ENCODE data around the gene CAPNS1. TPM values are rescaled to one million over a fixed set of nuclear protein-coding genes. Genes with fewer than 3 reads are reported as not detected.
"Not testable (repeated sequence)": the region's sequence is repeated elsewhere in the genome, so short reads cannot be mapped to it uniquely, and the experiment has no call there.

The CAPNS1 gene
- total RNA-seq, 2 donors from 2014 or later = 53.7 to 56.0 TPM

GRCh38 chr19:36183245-36183628 lies 43.4 kb downstream of the CAPNS1 start:
- intact Hi-C loops (cut with DNase I) = no loop called here
- Histone ChIP-seq H3K4me1 (no peaks in the 10 kb centered on the region), H3K4me3 (no peak overlapping the region), H3K27me3 (no peaks in the 10 kb centered on the region), H3K27ac (no peak overlapping the region), H3K9me3 (no peaks in the 10 kb centered on the region), H3K36me3 (replicated peaks in 1 of 2; ENCODE audit: insufficient read depth in 1 of 2, low read depth in 2 of 2) (peaks cover 0 to 8% of the 10 kb centered on the region in 2 donors)
- no peak for ATAC-seq
- TF ChIP-seq, protein P1, sequence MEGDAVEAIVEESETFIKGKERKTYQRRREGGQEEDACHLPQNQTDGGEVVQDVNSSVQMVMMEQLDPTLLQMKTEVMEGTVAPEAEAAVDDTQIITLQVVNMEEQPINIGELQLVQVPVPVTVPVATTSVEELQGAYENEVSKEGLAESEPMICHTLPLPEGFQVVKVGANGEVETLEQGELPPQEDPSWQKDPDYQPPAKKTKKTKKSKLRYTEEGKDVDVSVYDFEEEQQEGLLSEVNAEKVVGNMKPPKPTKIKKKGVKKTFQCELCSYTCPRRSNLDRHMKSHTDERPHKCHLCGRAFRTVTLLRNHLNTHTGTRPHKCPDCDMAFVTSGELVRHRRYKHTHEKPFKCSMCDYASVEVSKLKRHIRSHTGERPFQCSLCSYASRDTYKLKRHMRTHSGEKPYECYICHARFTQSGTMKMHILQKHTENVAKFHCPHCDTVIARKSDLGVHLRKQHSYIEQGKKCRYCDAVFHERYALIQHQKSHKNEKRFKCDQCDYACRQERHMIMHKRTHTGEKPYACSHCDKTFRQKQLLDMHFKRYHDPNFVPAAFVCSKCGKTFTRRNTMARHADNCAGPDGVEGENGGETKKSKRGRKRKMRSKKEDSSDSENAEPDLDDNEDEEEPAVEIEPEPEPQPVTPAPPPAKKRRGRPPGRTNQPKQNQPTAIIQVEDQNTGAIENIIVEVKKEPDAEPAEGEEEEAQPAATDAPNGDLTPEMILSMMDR (IDR thresholded peaks at IDR 0.05) = no peak
- no peak for TF ChIP-seq POLR2A (IDR thresholded peaks at IDR 0.05)
- DNase-seq = no peak
- 84 to 85% methylated on average over 10 of the region's 10 CpGs for WGBS, 2 donors

DNA sequence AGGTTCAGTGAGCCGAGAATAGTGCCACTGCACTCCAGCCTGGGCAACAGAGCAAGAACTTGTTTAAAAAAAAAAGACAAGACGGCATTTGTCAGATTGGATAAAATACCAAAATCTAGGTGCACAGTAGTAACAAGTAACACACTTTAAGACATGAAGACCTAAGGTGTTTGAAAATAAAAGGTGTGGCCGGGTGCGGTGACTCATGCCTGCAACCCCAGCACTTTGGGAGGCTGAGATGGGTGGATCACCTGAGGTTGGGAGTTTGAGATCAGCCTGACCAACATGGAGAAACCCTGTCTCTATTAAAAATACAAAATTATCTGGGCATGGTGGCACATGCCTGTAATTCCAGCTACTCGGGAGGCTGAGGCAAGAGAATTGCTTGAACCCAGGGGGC lies 46.9 kb downstream of the CAPNS1 start:
- H3K9me3 ChIP-seq; H3K36me3 ChIP-seq (replicated peaks in 1 of 2; ENCODE audit: insufficient read depth in 1 of 2, low read depth in 2 of 2); H3K4me3 ChIP-seq; DNase-seq; ATAC-seq; H3K27me3 ChIP-seq; H3K27ac ChIP-seq; H3K4me1 ChIP-seq; intact Hi-C loops (cut with DNase I): not testable (repeated sequence)
- 94 to 96% methylated on average over 5 of the region's 5 CpGs for WGBS, 2 donors

DNA sequence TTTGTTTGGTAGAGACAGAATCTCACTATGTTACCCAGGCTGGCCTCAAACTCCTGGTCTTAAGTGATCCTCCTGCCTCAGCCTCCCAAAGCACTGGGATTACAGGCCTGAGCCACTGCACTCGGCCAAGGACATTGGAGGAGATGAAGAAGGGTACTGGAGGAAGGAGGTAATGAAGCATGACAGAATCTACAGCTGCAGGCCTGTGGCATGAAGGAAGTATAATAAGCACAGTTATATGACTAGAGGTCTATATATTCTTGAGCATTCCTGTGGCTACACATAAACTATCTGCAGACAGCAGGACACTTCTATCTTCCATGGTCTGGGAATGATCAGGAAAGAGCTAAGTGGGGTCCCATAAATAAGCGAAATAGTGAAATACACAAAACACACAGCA lies 56.4 kb downstream of the CAPNS1 start:
- no peak for ATAC-seq

GRCh38 chr19:36198119-36198518 lies 58.3 kb downstream of the CAPNS1 start:
- DNase-seq (no peak), ATAC-seq (no peak)
- no peaks in the 10 kb centered on the region for H3K4me1 ChIP-seq
- TF ChIP-seq POLR2A (IDR thresholded peaks at IDR 0.05) = no peak
- TF ChIP-seq, protein P1 (IDR thresholded peaks at IDR 0.05) = no peak
- WGBS, 2 donors = 82 to 85% methylated on average over 2 of the region's 2 CpGs
- H3K4me3 ChIP-seq = no peak overlapping the region
- intact Hi-C loops (cut with DNase I) = no loop called here
- no peak overlapping the region for H3K27ac ChIP-seq
- H3K36me3 ChIP-seq (replicated peaks in 1 of 2; ENCODE audit: insufficient read depth in 1 of 2, low read depth in 2 of 2) = no peaks in the 10 kb centered on the region
- H3K9me3 ChIP-seq = no peaks in the 10 kb centered on the region
- no peaks in the 10 kb centered on the region for H3K27me3 ChIP-seq

More for the DNA sequence above, 56.4 kb downstream of the CAPNS1 start:
- H3K4me3 ChIP-seq = no peak overlapping the region
- H3K27me3 ChIP-seq = no peaks in the 10 kb centered on the region
- no peak for TF ChIP-seq POLR2A (IDR thresholded peaks at IDR 0.05)
- TF ChIP-seq, protein P1 (IDR thresholded peaks at IDR 0.05) = no peak
- no peak overlapping the region for H3K27ac ChIP-seq
- H3K4me1 ChIP-seq = no peaks in the 10 kb centered on the region
- no peaks in the 10 kb centered on the region for H3K9me3 ChIP-seq
- intact Hi-C loops (cut with DNase I) = no loop called here
- no peaks in the 10 kb centered on the region for H3K36me3 ChIP-seq (replicated peaks in 1 of 2; ENCODE audit: insufficient read depth in 1 of 2, low read depth in 2 of 2)
- 87 to 100% methylated on average over 2 of the region's 2 CpGs for WGBS, 2 donors
- DNase-seq = no peak

Other genes with a start within 250 kb of the CAPNS1 start
- 1 to 10 TPM; 6.3 to 6.5 TPM for gene NFKBID, start 239.5 kb upstream of the CAPNS1 start, total RNA-seq
- 1 to 10 TPM in 1 of 2 donors, not detected in 1; 5.2 TPM for gene HCST, start 237.5 kb upstream of the CAPNS1 start, total RNA-seq
- gene TYROBP, start 231.8 kb upstream of the CAPNS1 start, total RNA-seq = 10 to 100 TPM; 19.2 to 38.6 TPM
- 10 to 100 TPM; 13.2 to 14.5 TPM for gene LRFN3, start 203.7 kb upstream of the CAPNS1 start, total RNA-seq
- gene SDHAF1, start 144.9 kb upstream of the CAPNS1 start, total RNA-seq = 10 to 100 TPM; 33.9 to 39.2 TPM
- gene SYNE4, start 131.3 kb upstream of the CAPNS1 start, total RNA-seq = 1 to 10 TPM; 4.9 to 9.3 TPM
- gene ALKBH6, start 125.9 kb upstream of the CAPNS1 start, total RNA-seq = 10 to 100 TPM in 1 of 2 donors, 1 to 10 TPM in 1; 9.6 to 33.0 TPM
- gene CLIP3, start 107.2 kb upstream of the CAPNS1 start, total RNA-seq = 1 to 10 TPM; 3.3 to 4.9 TPM
- 1 to 10 TPM; 1.3 to 6.0 TPM for gene THAP8, start 85.8 kb upstream of the CAPNS1 start, total RNA-seq
- under 1 TPM; 0.26 to 0.33 TPM for gene WDR62, start 85.2 kb upstream of the CAPNS1 start, total RNA-seq
- gene OVOL3, start 28.9 kb upstream of the CAPNS1 start, total RNA-seq = not detected
- gene POLR2I, start 25.2 kb upstream of the CAPNS1 start, total RNA-seq = 10 to 100 TPM; 33.5 to 95.9 TPM
- gene TBCB, start 24.6 kb upstream of the CAPNS1 start, total RNA-seq = 10 to 100 TPM; 49.8 to 71.3 TPM
- gene COX7A1, start 12.4 kb downstream of the CAPNS1 start, total RNA-seq = 10 to 100 TPM in 1 of 2 donors, 1 to 10 TPM in 1; 1.6 to 29.0 TPM
- 1 to 10 TPM; 4.9 to 5.3 TPM for gene ZNF565, start 74.6 kb downstream of the CAPNS1 start, total RNA-seq
- 10 to 100 TPM; 23.7 to 38.7 TPM for gene ZNF146, start 75.0 kb downstream of the CAPNS1 start, total RNA-seq
- 1 to 10 TPM in 1 of 2 donors, under 1 TPM in 1; 0.99 to 4.4 TPM for gene ZFP14, start 239.1 kb downstream of the CAPNS1 start, total RNA-seq